Spleen (tissue), 11 donors: ENCODE results near the gene ITGA4. TPM values are rescaled to one million over a fixed set of nuclear protein-coding genes. Genes with fewer than 3 reads are reported as not detected.

Experiments used
- DNase-seq: peaks from one replicate; pipeline ENCODE4 v3.0.0-alpha.2; 2020
- H3K27ac ChIP-seq, 8 donors: fragments of 200-600 bp; sonication (generic) in 7 of 8; 1 replicate in 4 of 8; 2 replicates in 4 of 8; pipeline versions ENCODE4 v1.5.0 to v1.8.0; 2016 to 2021; ENCODE audit warnings: inconsistent platforms in 4 of 8, mild to moderate bottlenecking in 4 of 8, moderate library complexity in 1 of 8
- H3K27me3 ChIP-seq, 7 donors: fragments of 200-600 bp; sonication (generic) in 6 of 7; replicated peaks in 1 of 7; 1 replicate in 4 of 7; 2 replicates in 3 of 7; pipeline versions ENCODE4 v1.5.0 to v1.8.0; 2016 to 2021; ENCODE audit warnings: inconsistent platforms in 3 of 7, mild to moderate bottlenecking in 1 of 7
- H3K36me3 ChIP-seq, 6 donors: fragments of 200-600 bp; sonication (generic) in 5 of 6; 1 replicate in 4 of 6; 2 replicates in 2 of 6; pipeline versions ENCODE4 v1.5.0 to v1.8.0; 2016 to 2021; ENCODE audit warnings: inconsistent platforms in 2 of 6
- H3K4me1 ChIP-seq, 6 donors: fragments of 200-600 bp; sonication (generic) in 5 of 6; 1 replicate in 3 of 6; 2 replicates in 3 of 6; pipeline versions ENCODE4 v1.5.0 to v1.8.0; 2016 to 2021; ENCODE audit warnings: inconsistent platforms in 3 of 6
- H3K4me3 ChIP-seq, 8 donors: fragments of 200-600 bp; sonication (generic) in 7 of 8; 1 replicate in 4 of 8; 2 replicates in 4 of 8; pipeline versions ENCODE4 v1.5.0 to v1.8.0; 2016 to 2021; ENCODE audit warnings: inconsistent platforms in 4 of 8, mild to moderate bottlenecking in 4 of 8, moderate library complexity in 2 of 8
- H3K9me3 ChIP-seq, 8 donors: fragments of 200-600 bp; sonication (generic) in 7 of 8; 1 replicate in 4 of 8; 2 replicates in 4 of 8; pipeline versions ENCODE4 v1.5.0 to v1.8.0; 2016 to 2021; ENCODE audit warnings: inconsistent platforms in 4 of 8
- CTCF ChIP-seq, 11 experiments: fragments of 200-600 bp in 7 of 11; fragments of 450-650 bp in 4 of 11; sonication (generic) in 4 of 11; IDR thresholded peaks in 8 of 11; conservative IDR thresholded peaks in 3 of 11; 1 replicate in 7 of 11; 2 replicates in 4 of 11; pipeline versions ENCODE4 v1.4.0 to v1.8.0; 2016 to 2021; ENCODE audit warnings: antibody characterized with exemption in 11 of 11, inconsistent platforms in 4 of 11, mild to moderate bottlenecking in 1 of 11
- POLR2A ChIP-seq, 3 donors: fragments of 450-650 bp; IDR thresholded peaks; one replicate each; pipeline ENCODE4 v1.5.1; 2017; ENCODE audit warnings: antibody characterized with exemption in 3 of 3, mild to moderate bottlenecking in 1 of 3
- POLR2AphosphoS5 ChIP-seq, 3 donors: sonication (generic); formaldehyde crosslinking; IDR thresholded peaks; one replicate each; pipeline ENCODE4 v1.5.1; 2017; ENCODE audit warnings: antibody characterized with exemption in 3 of 3
- WGBS, 5 donors: extraction: QIAGEN DNeasy Blood & Tissue Kit in 3 of 5; methylation state at CpG; one replicate each; pipeline versions ENCODE4 v1.1.5 to v1.1.7; 2013 to 2018; 5-methylcytosine and 5-hydroxymethylcytosine counted together
- intact Hi-C: fragments of 100-400 bp; cut with DNase I; formaldehyde crosslinking; loops from one replicate; pipeline ENCODE4 v1.15.0; 2023; ENCODE audit warnings: low total_unique reads
- polyA plus RNA-seq, 3 donors: library from polyadenylated mRNA; stranded (reverse); fragments of 200-250 nt; gene quantifications; one replicate each; pipeline ENCODE4 v1.2.1, GENCODE V29; 2013
- total RNA-seq, 7 donors: library from RNA; depleted of rRNA in 3 of 7; stranded (reverse); fragments of >200 nt in 3 of 7; fragmentation: NEBNext Ultra II Directional in 4 of 7; extraction: Animal tissue kit (Norgen Biotek cat#: 25700) in 4 of 7; gene quantifications; one replicate each; pipeline versions ENCODE4 v1.1.0 to v1.2.1, GENCODE V29; 2016 to 2021
- donor health status: healthy with polysubstance abuse.
- donor health status: DM: no; HTN: no; CAD: no; lungs with moderate emphysema.
- donor health status: DM: no; HTN: no; CAD: no.
- donor health status: Bipolar disorder and iron deficiency.
- donor health status: healthy.
- donor health status: DM: no; HTN: no; CAD: no.
- donor health status: DM: yes; HTN: yes; CAD: no.

The ITGA4 gene
- total and polyA plus RNA-seq, 10 donors, result 13.3 to 207 (median 147) TPM

- Histone ChIP-seq H3K27me3 (no peaks in the 10 kb centered on the region), H3K9me3 (no peaks in the 10 kb centered on the region), H3K4me3 (no peak overlapping the region), H3K27ac (peak overlapping the region in 6 of 8 donors; percentile 20 to 99 (median 93)), H3K4me1 (peaks cover 40 to 95% (median 88%) of the 10 kb centered on the region in 6 donors), H3K36me3 (peaks cover 0 to 14% (median 3%) of the 10 kb centered on the region in 6 donors)
- intact Hi-C loops, result no loop called here
- 44 to 54% (median 48%) methylated on average over 4 of the region's 4 CpGs for WGBS, 5 donors
- TF ChIP-seq POLR2A (IDR thresholded peaks at IDR 0.05) (no peak), CTCF (IDR thresholded peaks at IDR 0.05 in 8 of 11, conservative IDR thresholded peaks at IDR 0.05 in 3 of 11) (peak; percentile 42 to 85 (median 77)), POLR2AphosphoS5 (IDR thresholded peaks at IDR 0.05) (no peak)
- peak; percentile 91 for DNase-seq
Observed at GRCh38 chr2:181466661-181467576, 9.7 kb downstream of the ITGA4 start.

GRCh38 chr2:181467966-181468707, 11.0 kb downstream of the ITGA4 start:
- Histone ChIP-seq H3K27me3 (no peaks in the 10 kb centered on the region), H3K9me3 (no peaks in the 10 kb centered on the region), H3K4me3 (no peak overlapping the region), H3K4me1 (peaks cover 39 to 95% (median 87%) of the 10 kb centered on the region in 6 donors), H3K27ac (peak overlapping the region in 3 of 8 donors; percentile 14 to 37 (median 32)), H3K36me3 (peaks cover 0 to 14% (median 4%) of the 10 kb centered on the region in 6 donors)
- DNase-seq, result no peak
- TF ChIP-seq POLR2A (IDR thresholded peaks at IDR 0.05) (no peak), CTCF (IDR thresholded peaks at IDR 0.05 in 8 of 11, conservative IDR thresholded peaks at IDR 0.05 in 3 of 11) (no peak), POLR2AphosphoS5 (IDR thresholded peaks at IDR 0.05) (no peak)
- intact Hi-C loops, result no loop called here
- 56 to 73% (median 60%) methylated on average over 3 of the region's 3 CpGs for WGBS, 5 donors

- Histone ChIP-seq H3K27ac (peak overlapping the region in 1 of 8 donors; percentile 37), H3K36me3 (peaks cover 0 to 18% (median 4%) of the 10 kb centered on the region in 6 donors), H3K27me3 (no peaks in the 10 kb centered on the region), H3K4me3 (no peak overlapping the region), H3K4me1 (peaks cover 34 to 95% (median 86%) of the 10 kb centered on the region in 6 donors), H3K9me3 (no peaks in the 10 kb centered on the region)
- no peak for TF ChIP-seq CTCF (IDR thresholded peaks at IDR 0.05 in 8 of 11, conservative IDR thresholded peaks at IDR 0.05 in 3 of 11)
- no peak for TF ChIP-seq POLR2AphosphoS5 (IDR thresholded peaks at IDR 0.05)
- no peak for TF ChIP-seq POLR2A (IDR thresholded peaks at IDR 0.05)
- no peak for DNase-seq
- 65 to 77% (median 69%) methylated on average over 1 of the region's 1 CpG for WGBS, 5 donors
- intact Hi-C loops, result no loop called here
Observed at GRCh38 chr2:181468811-181469210, 11.6 kb downstream of the ITGA4 start.
